SW 1271 (cell line): ENCODE results near the gene SPDYE16.
"Not testable (repeated sequence)": the region's sequence is repeated elsewhere in the genome, so short reads cannot be mapped to it uniquely, and the experiment has no call there.

ENCODE experiments used
- DNase-seq, 2 experiments: peaks; one replicate each; lab custom pipeline; 2025; lab: John Stamatoyannopoulos, UW

The SPDYE16 gene, protein sequence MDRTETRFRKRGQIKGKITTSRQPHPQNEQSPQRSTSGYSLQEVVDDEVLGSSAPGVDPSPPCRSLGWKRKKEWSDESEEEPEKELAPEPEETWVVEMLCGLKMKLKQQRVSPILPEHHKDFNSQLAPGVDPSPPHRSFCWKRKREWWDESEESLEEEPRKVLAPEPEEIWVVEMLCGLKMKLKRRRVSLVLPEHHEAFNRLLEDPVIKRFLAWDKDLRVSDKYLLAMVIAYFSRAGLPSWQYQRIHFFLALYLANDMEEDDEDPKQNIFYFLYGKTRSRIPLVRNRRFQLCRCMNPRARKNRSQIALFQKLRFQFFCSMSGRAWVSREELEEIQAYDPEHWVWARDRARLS

GRCh38 chr7:76543197-76543596 lies at the start of gene SPDYE16:
SPDYE16 (minus strand) TSS chr7:76543297; CDS start chr7:76541459, 1,838 bp downstream.
- not testable (repeated sequence) for DNase-seq

GRCh38 chr7:76592694-76593093 lies 49.6 kb upstream of the SPDYE16 start:
- DNase-seq, result not testable (repeated sequence)

GRCh38 chr7:76591602-76592304 lies 48.7 kb upstream of the SPDYE16 start:
- DNase-seq, result not testable (repeated sequence)

- DNase-seq, result not testable (repeated sequence)
Measured at GRCh38 chr7:76591033-76591432, 47.9 kb upstream of the SPDYE16 start.

- not testable (repeated sequence) for DNase-seq
Measured at GRCh38 chr7:76588586-76588985, 45.5 kb upstream of the SPDYE16 start.

GRCh38 chr7:76586585-76587315 lies 43.7 kb upstream of the SPDYE16 start:
- DNase-seq, result not testable (repeated sequence)

DNA sequence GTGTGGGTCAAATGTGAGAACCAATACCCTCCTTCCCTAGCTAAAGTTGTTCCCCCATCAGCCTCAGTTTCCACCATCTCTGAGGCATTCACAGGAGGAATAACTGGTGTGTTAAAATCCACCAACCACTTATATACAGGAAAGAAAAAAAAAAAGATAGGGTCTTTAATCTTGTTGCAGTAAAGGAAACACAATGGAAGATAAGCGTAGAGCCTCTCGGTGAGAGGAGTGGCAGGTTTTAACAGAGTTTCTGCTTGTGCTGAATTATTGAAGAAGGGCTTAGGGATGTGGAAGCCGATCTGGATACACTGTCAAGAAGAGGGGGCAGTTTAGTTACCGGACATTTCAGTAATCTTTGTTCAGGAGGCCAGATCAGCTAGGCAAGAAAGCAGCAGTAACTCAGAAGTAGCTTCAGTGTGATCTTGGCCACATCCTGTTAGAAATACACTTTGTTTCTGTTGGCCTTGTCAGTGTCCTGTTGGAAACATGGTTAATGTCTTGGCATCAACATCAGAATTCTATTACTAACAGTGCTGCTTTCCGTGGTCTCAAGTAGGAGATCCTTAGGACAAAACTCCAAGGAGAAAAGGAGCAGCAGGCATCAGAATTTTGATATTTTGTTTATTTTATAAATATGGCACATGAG lies 40.7 kb upstream of the SPDYE16 start:
- peak in 1 of 2 experiments; percentile 19 for DNase-seq

DNA sequence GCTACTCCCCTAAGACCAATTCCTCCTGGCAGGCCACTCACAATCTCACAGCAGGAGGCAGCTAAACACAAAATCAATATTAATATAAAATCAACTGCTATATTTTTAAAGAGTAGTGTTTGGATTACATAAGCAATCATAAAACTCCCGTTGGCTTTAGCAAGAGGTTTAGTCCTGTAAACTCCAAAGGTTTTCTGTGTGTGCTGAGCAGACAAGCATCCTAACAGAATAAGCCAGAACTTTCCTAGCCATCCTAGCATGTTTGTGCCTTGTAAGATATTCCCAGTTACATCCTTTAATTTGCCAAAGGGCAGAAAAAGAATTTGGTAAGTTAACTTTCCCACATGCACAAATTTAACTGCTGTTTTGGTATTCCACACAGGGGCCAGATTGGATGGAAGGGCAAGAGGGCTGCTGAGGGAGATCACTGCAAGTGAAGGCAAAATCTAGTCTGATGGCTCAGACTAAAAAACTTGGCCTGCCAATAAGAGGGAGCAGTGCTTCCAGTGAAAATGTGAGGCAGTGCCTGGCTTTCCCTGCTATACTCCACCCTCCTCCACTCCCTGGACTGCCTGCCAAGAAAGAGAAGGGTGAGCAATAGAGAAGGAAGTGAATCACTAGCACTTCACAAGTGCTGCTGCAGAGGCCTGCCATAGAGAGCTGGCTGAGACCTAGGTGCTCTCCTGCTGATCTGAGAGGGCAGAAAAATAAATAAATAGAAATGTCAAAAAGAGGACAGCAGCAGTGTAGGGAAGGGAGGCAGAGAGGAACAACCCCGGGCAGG lies 39.9 kb upstream of the SPDYE16 start:
- peak; percentile 73 to 82 for DNase-seq

DNA sequence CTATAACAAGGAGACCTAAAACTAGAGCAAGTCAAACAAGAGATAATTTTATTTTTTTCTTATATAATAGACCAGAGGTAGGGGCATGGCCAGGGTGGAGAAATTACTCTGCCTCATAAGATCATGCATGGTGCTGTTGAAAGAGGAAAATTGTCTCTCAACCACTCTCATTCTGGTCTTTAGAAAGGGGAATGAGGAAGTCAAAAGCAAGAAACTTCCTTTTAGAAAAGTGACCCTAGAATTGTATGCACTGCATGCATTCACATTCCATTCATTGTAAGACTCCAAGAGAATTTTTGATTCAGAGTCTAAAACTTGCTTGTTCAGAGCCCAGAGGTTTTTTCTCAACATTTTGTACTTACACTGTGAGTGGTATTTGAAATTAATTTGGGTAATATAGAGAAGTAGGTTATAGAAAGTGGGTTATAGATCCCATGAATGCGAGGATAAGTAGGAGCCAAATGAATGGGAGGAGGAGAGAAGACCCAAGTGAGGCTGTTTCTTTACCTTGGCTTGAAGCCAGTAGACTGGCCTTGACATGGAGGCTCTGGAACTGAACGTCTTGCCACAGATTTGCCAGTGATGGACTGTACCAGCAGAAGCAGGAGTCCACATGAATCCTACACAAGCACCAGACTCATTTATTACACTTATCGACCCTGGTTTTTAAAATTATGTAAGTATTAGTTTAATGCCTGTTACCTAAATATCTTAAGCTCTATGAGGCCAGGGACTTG lies 33.0 kb upstream of the SPDYE16 start:
- not testable (repeated sequence) for DNase-seq

- not testable (repeated sequence) for DNase-seq
Measured at GRCh38 chr7:76575431-76575830, 32.3 kb upstream of the SPDYE16 start.

GRCh38 chr7:76572296-76572695 lies 29.2 kb upstream of the SPDYE16 start:
- not testable (repeated sequence) for DNase-seq

DNA sequence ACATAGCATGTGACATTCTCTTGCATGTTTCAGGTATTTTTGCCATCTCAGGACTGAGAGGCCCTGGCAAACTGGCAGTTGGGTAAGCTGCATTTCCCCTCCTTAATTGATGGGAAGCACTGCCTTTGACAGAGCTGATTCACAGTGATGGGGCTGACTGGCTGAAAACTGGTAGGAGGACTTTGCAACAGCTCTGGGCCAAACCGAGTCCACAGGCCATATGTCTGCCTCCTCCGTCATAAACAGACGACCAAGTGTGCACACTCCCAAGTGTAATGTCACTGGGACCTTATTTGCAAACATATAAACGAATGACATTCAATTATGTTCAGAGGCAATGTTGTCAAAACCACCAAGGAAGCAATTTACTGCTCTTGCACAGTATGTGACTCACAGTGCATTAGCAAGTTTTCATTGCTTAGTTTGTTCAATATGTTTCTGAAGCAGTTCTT lies 27.3 kb upstream of the SPDYE16 start:
- DNase-seq, result not testable (repeated sequence)

DNA sequence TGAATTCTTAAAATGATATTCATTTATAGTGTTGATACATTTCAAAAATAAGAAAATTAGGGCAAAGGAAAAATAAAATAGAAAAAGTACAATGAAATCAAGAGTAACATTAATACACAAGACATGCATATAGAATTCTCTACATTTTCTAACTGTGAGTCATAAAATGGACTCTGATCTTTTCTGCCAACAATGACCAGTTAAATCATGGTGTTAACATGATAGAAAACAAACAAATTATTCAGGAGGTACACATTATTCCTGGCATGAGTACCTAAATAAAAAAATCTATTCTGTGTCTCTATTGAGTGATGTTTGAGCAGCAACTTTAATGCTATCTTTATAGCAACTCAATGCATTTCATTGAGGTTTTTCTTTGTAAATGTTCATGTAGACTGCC lies 25.6 kb upstream of the SPDYE16 start:
- peak in 1 of 2 experiments; percentile 59 for DNase-seq

- DNase-seq, result not testable (repeated sequence)
Measured at GRCh38 chr7:76567753-76568152, 24.7 kb upstream of the SPDYE16 start.

DNA sequence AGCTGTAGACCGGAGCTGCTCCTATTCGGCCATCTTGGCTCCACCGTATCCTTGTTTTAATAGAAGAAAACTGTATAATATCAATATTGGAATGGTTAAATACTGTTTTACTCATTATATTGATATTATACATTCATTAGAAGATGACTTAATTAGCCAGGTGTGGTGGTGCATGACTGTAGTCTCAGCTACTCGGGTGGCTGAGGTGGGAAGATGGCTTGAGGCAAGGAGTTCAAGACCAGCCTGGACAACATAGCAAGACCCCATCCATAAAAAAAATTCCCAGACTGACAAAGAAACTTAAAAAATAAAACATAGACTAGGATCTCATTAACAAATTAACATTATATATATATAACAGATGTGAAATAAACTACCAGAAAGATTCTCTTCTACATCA lies 24.2 kb upstream of the SPDYE16 start:
- not testable (repeated sequence) for DNase-seq

GRCh38 chr7:76565001-76565400 lies 21.9 kb upstream of the SPDYE16 start:
- DNase-seq, result not testable (repeated sequence)

DNA sequence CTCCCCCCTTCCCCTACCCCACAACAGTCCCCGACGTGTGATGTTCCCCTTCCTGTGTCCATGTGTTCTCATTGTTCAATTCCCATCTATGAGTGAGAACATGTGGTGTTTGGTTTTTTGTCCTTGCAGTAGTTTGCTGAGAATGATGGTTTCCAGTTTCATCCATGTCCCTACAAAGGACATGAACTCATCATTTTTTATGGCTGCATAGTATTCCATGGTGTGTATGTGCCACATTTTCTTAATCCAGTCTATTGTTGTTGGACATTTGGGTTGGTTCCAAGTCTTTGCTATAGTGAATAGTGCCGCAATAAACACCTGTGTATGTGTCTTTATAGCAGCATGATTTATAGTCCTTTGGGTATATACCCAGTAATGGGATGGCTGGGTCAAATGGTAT lies 18.2 kb upstream of the SPDYE16 start:
- not testable (repeated sequence) for DNase-seq

DNA sequence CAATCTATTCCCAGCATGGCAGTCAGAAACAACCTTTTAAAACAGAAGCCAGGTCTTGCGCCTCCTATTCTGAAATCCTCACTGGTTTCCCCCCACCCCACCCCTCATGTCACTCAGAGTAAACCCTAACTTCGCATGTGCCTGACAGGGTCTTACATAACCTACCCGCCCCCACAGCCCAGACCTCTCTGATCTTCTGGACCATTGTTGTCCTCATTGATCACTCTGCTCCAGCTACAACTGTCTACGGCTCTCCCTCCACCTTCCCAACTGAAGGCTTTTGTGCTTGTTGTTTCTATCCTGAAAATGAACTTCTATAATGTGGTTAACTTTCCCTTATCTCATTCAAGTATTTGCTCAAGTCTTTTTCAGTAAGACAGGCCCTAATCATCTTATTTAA lies 17.1 kb upstream of the SPDYE16 start:
- not testable (repeated sequence) for DNase-seq

DNA sequence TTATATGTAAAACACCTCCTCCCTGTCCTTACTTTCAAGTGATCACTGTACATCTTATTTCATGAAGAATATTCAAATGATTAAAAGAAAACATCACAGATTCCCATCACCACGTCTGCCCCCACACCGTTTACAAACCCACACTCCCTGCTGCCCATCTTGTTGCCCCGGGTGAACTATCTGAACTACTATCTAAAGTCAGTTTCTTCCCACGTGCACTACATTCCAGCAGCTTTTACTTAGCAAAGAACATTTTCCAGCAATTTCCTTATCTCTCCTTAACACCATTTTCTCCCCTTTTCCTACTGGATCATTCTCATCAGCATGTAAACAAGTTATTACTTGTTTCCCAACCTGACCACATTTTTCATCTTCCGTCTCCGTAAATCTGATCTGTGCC lies 16.6 kb upstream of the SPDYE16 start:
- DNase-seq, result not testable (repeated sequence)

DNA sequence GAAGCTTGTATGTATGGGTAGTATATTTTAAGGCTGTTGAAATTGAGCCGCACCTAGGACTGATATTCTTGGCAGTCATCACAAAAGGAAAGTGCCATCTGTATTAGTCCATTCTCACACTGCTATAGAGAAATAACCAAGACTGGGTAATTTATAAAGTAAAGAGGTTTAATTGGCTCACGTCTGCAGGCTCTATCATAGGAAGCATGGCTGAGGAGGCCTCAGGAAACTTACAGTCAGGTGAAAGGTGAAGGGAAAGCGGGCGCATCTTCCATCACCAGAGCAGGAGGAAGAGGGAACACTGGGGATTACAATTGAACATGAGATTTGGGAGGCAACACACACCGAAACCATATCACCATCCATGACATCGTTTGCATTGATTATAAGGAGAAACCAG lies 8.9 kb upstream of the SPDYE16 start:
- DNase-seq, result not testable (repeated sequence)
